Measurements from ENCODE around the gene MRPS35.

GRCh38 chr12:27796128-27796527 is 85.5 kb downstream of the MRPS35 start:
- TF ChIP-seq, protein P1, sequence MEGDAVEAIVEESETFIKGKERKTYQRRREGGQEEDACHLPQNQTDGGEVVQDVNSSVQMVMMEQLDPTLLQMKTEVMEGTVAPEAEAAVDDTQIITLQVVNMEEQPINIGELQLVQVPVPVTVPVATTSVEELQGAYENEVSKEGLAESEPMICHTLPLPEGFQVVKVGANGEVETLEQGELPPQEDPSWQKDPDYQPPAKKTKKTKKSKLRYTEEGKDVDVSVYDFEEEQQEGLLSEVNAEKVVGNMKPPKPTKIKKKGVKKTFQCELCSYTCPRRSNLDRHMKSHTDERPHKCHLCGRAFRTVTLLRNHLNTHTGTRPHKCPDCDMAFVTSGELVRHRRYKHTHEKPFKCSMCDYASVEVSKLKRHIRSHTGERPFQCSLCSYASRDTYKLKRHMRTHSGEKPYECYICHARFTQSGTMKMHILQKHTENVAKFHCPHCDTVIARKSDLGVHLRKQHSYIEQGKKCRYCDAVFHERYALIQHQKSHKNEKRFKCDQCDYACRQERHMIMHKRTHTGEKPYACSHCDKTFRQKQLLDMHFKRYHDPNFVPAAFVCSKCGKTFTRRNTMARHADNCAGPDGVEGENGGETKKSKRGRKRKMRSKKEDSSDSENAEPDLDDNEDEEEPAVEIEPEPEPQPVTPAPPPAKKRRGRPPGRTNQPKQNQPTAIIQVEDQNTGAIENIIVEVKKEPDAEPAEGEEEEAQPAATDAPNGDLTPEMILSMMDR (IDR thresholded peaks at IDR 0.05) = no peak
- no peak for TF ChIP-seq POLR2A (IDR thresholded peaks at IDR 0.05)
- no peak for TF ChIP-seq POLR2AphosphoS5 (IDR thresholded peaks at IDR 0.05)

Data from prostate gland (tissue), 2 donors.